IPS DF 6.9 (cell line): ENCODE measurements around the gene ALAS1.

Source experiments
- DNase-seq: peaks from one replicate; pipeline ENCODE4 v3.0.0-alpha.2; 2013; ENCODE audit warnings: low read depth, low spot score
- H3K27ac ChIP-seq: one replicate; pipeline ENCODE4 v1.5.1; 2013; ENCODE audit warnings: low read length, control low read depth
- H3K27me3 ChIP-seq: 2 replicates; pipeline ENCODE4 v1.6.1; 2013; ENCODE audit warnings: mild to moderate bottlenecking, low read length; ENCODE audit not compliant: control insufficient read depth, insufficient read depth
- H3K36me3 ChIP-seq: 2 replicates; pipeline ENCODE4 v1.6.1; 2013; ENCODE audit warnings: low read length; ENCODE audit not compliant: control insufficient read depth, insufficient read depth
- H3K4me1 ChIP-seq: 2 replicates; pipeline ENCODE4 v1.6.1; 2013; ENCODE audit warnings: low read length; ENCODE audit not compliant: control insufficient read depth, insufficient read depth
- H3K4me3 ChIP-seq: 2 replicates; pipeline ENCODE4 v1.5.1; 2013; ENCODE audit warnings: mild to moderate bottlenecking, low read length
- H3K9me3 ChIP-seq: 2 replicates; pipeline ENCODE4 v1.6.1; 2013; ENCODE audit warnings: low read length, inconsistent platforms; ENCODE audit not compliant: control insufficient read depth, insufficient read depth
- WGBS: extraction: QIAGEN DNeasy Blood & Tissue Kit; methylation state at CpG from one replicate; pipeline ENCODE4 v1.1.7; 2013; ENCODE audit warnings: mixed read lengths, missing lambda C conversion rate; ENCODE audit not compliant: insufficient read length, insufficient coverage; 5-methylcytosine and 5-hydroxymethylcytosine counted together

The ALAS1 gene

DNA sequence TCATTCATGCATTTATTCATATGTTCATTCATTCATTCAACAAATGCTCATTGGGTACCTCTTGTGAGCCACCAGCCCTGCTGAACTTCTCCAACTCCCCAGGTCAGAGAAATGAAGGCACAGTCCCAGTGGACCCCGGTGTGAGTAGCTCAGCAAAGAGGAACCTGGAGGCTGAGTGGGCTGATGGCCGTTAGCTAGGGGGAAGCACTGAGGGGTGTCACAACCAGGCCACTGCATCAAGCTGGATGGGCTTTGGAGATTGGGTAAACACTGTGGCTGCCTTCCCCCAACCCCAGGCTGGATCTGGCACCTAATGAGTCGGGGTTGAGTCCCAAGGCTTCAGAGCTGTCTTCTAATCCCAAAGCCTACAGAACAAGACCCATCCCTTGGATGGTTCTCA, 12.1 kb upstream of the ALAS1 start:
- H3K27me3 ChIP-seq, result no peaks in the 10 kb centered on the region
- no peaks in the 10 kb centered on the region for H3K4me1 ChIP-seq
- no peaks in the 10 kb centered on the region for H3K9me3 ChIP-seq
- no peak overlapping the region for H3K4me3 ChIP-seq
- no peaks in the 10 kb centered on the region for H3K36me3 ChIP-seq
- no CpG with 5 or more reads among the region's 3 CpGs for WGBS
- H3K27ac ChIP-seq, result no peak overlapping the region
- no peak for DNase-seq

DNA sequence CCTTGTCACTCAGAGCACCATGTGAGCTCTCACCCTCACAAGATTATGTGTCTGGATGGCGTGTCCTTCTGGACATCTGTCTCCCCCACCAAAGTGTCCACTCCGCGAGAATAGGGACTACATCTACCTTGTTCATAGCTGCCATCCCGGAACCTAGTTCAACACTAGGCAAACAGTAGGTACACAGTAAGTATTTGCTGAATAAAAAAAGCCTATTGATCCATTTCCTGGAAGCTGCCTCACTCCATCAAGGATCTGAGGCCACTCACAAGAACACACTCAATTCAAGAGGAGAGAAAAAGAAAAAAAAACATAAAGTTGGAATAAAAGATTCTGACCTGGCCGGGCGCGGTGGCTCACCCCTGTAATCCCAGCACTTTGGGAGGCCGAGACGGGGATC, 11.2 kb upstream of the ALAS1 start:
- H3K4me3 ChIP-seq, result no peak overlapping the region

GRCh38 chr3:52188556-52188955, 9.4 kb upstream of the ALAS1 start:
- Histone ChIP-seq H3K4me3 (no peak overlapping the region), H3K4me1 (no peaks in the 10 kb centered on the region), H3K36me3 (no peaks in the 10 kb centered on the region), H3K27me3 (no peaks in the 10 kb centered on the region), H3K9me3 (no peaks in the 10 kb centered on the region), H3K27ac (no peak overlapping the region)
- WGBS, result no CpG with 5 or more reads among the region's 1 CpG
- DNase-seq, result no peak

More for the DNA sequence above, 11.2 kb upstream of the ALAS1 start:
- no peaks in the 10 kb centered on the region for H3K4me1 ChIP-seq
- no peaks in the 10 kb centered on the region for H3K9me3 ChIP-seq
- no peak for DNase-seq
- no peak overlapping the region for H3K27ac ChIP-seq
- WGBS, result no CpG with 5 or more reads among the region's 9 CpGs
- H3K27me3 ChIP-seq, result no peaks in the 10 kb centered on the region
- no peaks in the 10 kb centered on the region for H3K36me3 ChIP-seq

- Histone ChIP-seq H3K4me3 (no peak overlapping the region), H3K36me3 (no peaks in the 10 kb centered on the region), H3K27ac (no peak overlapping the region), H3K4me1 (no peaks in the 10 kb centered on the region), H3K27me3 (no peaks in the 10 kb centered on the region), H3K9me3 (no peaks in the 10 kb centered on the region)
- WGBS, result no CpG with 5 or more reads among the region's 9 CpGs
- DNase-seq, result no peak
Measured at GRCh38 chr3:52190294-52191074, 7.5 kb upstream of the ALAS1 start.

DNA sequence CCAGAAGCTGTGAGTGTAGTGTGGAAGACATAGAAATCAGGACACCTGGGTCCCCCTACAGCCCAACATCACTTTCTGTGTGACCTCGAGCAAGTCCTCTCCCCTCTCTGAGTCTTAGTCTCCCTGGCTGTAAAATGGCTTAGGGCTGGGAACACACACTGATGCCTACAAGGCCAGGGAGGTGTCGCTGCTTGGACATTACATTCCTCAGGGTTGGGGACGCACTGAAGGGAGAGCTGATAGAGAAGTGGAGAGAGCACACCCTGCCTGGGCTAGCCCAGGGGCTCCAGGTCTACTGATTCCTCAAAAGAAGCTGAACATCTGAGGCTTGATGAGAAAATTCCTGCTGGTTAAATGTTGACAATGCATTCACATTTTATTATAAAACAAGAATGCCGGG, 6.3 kb upstream of the ALAS1 start:
- H3K4me3 ChIP-seq, result no peak overlapping the region
- no peaks in the 10 kb centered on the region for H3K36me3 ChIP-seq
- H3K27me3 ChIP-seq, result no peaks in the 10 kb centered on the region
- H3K4me1 ChIP-seq, result no peaks in the 10 kb centered on the region
- H3K27ac ChIP-seq, result no peak overlapping the region
- DNase-seq, result no peak
- no peaks in the 10 kb centered on the region for H3K9me3 ChIP-seq
- no CpG with 5 or more reads among the region's 4 CpGs for WGBS

GRCh38 chr3:52193065-52193464, 4.9 kb upstream of the ALAS1 start:
- H3K4me1 ChIP-seq, result peaks cover 4% of the 10 kb centered on the region; the same call in 1 of the 2 replicates
- DNase-seq, result no peak
- no peaks in the 10 kb centered on the region for H3K36me3 ChIP-seq
- no peaks in the 10 kb centered on the region for H3K27me3 ChIP-seq
- no peaks in the 10 kb centered on the region for H3K9me3 ChIP-seq
- no CpG with 5 or more reads among the region's 18 CpGs for WGBS
- no peak overlapping the region for H3K27ac ChIP-seq
- H3K4me3 ChIP-seq, result no peak overlapping the region

- no peak overlapping the region for H3K4me3 ChIP-seq
- peaks cover 4% of the 10 kb centered on the region; the same call in 1 of the 2 replicates for H3K4me1 ChIP-seq
- no peaks in the 10 kb centered on the region for H3K9me3 ChIP-seq
- H3K36me3 ChIP-seq, result no peaks in the 10 kb centered on the region
- H3K27ac ChIP-seq, result no peak overlapping the region
- WGBS, result no CpG with 5 or more reads among the region's 14 CpGs
- no peaks in the 10 kb centered on the region for H3K27me3 ChIP-seq
- DNase-seq, result no peak
Measured at GRCh38 chr3:52194485-52195290, 3.3 kb upstream of the ALAS1 start.

- no CpG with 5 or more reads among the region's 3 CpGs for WGBS
- peaks cover 4% of the 10 kb centered on the region; the same call in 1 of the 2 replicates for H3K4me1 ChIP-seq
Measured at GRCh38 chr3:52195291-52195597, 2.7 kb upstream of the ALAS1 start.

DNA sequence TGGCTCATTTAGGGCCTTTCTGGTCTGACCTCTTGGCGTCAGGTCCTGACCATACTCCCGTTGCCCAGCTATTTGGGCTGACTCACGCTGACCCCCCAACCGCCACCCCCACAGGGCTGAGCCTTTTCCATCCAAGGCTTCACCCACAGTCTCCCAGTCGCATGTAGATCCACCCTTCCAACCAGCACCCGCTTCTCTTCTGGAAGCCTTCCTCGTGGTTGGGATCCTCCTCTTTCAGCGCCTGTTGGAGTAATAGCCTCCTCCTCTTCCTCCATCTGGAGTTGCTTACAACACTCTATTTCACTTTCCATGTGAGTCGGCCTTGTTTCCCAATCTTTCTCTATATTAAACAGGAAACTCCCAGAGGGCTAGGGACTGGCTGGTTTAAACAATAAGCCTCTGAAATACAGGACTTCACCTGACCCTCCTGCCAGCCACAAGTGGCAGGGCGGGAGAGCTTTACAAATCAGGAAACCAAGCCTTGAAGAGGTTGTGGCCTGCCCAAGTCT, 2.1 kb upstream of the ALAS1 start:
- no peak overlapping the region for H3K4me3 ChIP-seq
- no peak overlapping the region for H3K27ac ChIP-seq
- no CpG with 5 or more reads among the region's 10 CpGs for WGBS
- H3K9me3 ChIP-seq, result no peaks in the 10 kb centered on the region
- peaks cover 4% of the 10 kb centered on the region; the same call in 1 of the 2 replicates for H3K4me1 ChIP-seq
- no peaks in the 10 kb centered on the region for H3K36me3 ChIP-seq
- DNase-seq, result no peak
- H3K27me3 ChIP-seq, result no peaks in the 10 kb centered on the region

More at GRCh38 chr3:52195291-52195597, 2.7 kb upstream of the ALAS1 start:
- DNase-seq, result no peak
- Histone ChIP-seq H3K36me3 (no peaks in the 10 kb centered on the region), H3K9me3 (no peaks in the 10 kb centered on the region), H3K27me3 (no peaks in the 10 kb centered on the region), H3K27ac (no peak overlapping the region), H3K4me3 (no peak overlapping the region)

DNA sequence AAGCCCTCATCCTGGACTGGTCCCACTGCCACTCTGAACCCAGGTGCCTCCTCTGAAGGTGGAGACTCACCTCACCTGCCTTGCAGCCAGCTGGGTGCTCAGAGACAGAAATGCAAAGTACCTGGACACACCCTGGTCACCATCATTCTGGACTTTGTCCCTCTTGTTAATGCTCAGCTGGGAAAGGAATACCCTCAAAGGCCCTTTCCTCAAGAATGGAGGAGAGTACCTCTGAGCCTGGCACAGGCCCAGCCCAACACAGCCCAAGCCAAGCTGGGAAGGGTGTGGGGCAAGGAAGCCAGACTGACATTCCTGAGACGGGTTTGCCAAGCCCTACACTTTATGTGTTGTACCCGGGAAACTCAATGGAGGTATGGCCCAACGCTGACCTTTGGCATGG, 983 bp upstream of the ALAS1 start:
- no peaks in the 10 kb centered on the region for H3K27me3 ChIP-seq
- H3K36me3 ChIP-seq, result no peaks in the 10 kb centered on the region
- DNase-seq, result no peak
- H3K9me3 ChIP-seq, result no peaks in the 10 kb centered on the region
- no peak overlapping the region for H3K4me3 ChIP-seq
- WGBS, result no CpG with 5 or more reads among the region's 3 CpGs
- H3K27ac ChIP-seq, result no peak overlapping the region
- H3K4me1 ChIP-seq, result peaks cover 4% of the 10 kb centered on the region; the same call in 1 of the 2 replicates
